Measurements from ENCODE around the gene STARD13.
A peak's percentile ranks its signal among the peaks of the same experiment; 100 is the strongest.

DNA sequence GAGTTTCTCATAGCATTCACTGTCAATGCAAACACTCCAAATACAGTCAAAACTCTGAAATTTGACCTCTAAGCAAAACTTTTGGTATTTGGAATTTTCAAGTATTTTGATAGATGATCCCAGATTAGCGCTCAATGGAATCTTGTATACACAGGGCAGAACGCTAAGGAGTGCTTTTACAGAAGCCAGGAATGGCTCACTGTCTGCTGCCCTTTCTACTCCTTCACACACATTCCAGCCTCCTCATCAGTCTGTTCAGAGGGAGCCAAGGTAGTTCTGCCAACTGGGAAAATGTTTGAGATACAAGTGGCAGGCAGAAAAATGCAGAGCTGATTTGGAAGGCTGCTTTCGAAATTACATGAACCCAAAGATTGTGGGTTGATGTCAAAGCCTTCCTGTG, 4.4 kb upstream of the STARD13 start:
- TF ChIP-seq, protein P1, sequence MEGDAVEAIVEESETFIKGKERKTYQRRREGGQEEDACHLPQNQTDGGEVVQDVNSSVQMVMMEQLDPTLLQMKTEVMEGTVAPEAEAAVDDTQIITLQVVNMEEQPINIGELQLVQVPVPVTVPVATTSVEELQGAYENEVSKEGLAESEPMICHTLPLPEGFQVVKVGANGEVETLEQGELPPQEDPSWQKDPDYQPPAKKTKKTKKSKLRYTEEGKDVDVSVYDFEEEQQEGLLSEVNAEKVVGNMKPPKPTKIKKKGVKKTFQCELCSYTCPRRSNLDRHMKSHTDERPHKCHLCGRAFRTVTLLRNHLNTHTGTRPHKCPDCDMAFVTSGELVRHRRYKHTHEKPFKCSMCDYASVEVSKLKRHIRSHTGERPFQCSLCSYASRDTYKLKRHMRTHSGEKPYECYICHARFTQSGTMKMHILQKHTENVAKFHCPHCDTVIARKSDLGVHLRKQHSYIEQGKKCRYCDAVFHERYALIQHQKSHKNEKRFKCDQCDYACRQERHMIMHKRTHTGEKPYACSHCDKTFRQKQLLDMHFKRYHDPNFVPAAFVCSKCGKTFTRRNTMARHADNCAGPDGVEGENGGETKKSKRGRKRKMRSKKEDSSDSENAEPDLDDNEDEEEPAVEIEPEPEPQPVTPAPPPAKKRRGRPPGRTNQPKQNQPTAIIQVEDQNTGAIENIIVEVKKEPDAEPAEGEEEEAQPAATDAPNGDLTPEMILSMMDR (IDR thresholded peaks at IDR 0.05): no peak
- TF ChIP-seq POLR2A (IDR thresholded peaks at IDR 0.05): peak in 1 of 2 donors; percentile 22
